K562 (cell line): ENCODE measurements around the gene GNAQ. TPM values are rescaled to one million over a fixed set of nuclear protein-coding genes. Genes with fewer than 3 reads are reported as not detected.

Experiments
- CUX1 ChIP-seq: fragments of 200-800 bp; sonication (Bioruptor generic); IDR thresholded peaks from 2 replicates; pipeline ENCODE4 v1.6.1; 2016; ENCODE audit warnings: missing genetic modification characterization, missing compliant biosample characterization
- HMGXB4 ChIP-seq: sonication (generic); formaldehyde crosslinking; IDR thresholded peaks from 2 replicates; pipeline ENCODE4 v1.8.1; 2023; ENCODE audit warnings: mild to moderate bottlenecking, missing genetic modification reagents
- MAFK ChIP-seq: IDR thresholded peaks from 2 replicates; pipeline ENCODE4 v1.6.1; 2011; ENCODE audit warnings: low read length, improper control_type of control experiment
- PKNOX1 ChIP-seq: fragments of 450-650 bp; IDR thresholded peaks from 2 replicates; pipeline ENCODE4 v1.6.1; 2016
- RHOXF2B ChIP-seq: fragments of 250-450 bp; sonication (Bioruptor Pico); conservative IDR thresholded peaks from 2 replicates; pipeline ENCODE4 v1.5.1; 2021
- STAT5A ChIP-seq: IDR thresholded peaks from 2 replicates; pipeline ENCODE4 v1.6.1; 2012; ENCODE audit warnings: low read length, inconsistent platforms, borderline replicate concordance
- TCF7 ChIP-seq: sonication (generic); IDR thresholded peaks from 2 replicates; pipeline ENCODE4 v1.6.1; 2016; ENCODE audit warnings: antibody characterized with exemption, borderline replicate concordance
- ZNF217 ChIP-seq: sonication (generic); formaldehyde crosslinking; IDR thresholded peaks from 2 replicates; pipeline ENCODE4 v1.8.0; 2022; ENCODE audit warnings: mild to moderate bottlenecking, missing genetic modification reagents
- ZNF24 ChIP-seq: fragments of 450-650 bp; IDR thresholded peaks from 2 replicates; pipeline ENCODE4 v1.6.1; 2016
- polyA plus RNA-seq, 8 experiments: library from polyadenylated mRNA; depleted of rRNA in 4 of 8; stranded (reverse) in 5 of 8; unstranded in 3 of 8; fragments of >200 nt; fragmentation: Nextera tagmentation in 2 of 8; fragmentation: Illumina TruSeq in 1 of 8; extraction: Ambion mirVana in 2 of 8; extraction: Trizol in 1 of 8; gene quantifications; 2 replicates each; pipeline versions ENCODE4 v1.2.1 to v1.2.3, GENCODE V29; 2011 to 2014; ENCODE audit warnings: inconsistent platforms in 1 of 8, missing spikeins in 1 of 8
- total RNA-seq, 7 experiments: library from RNA; depleted of rRNA in 6 of 7; stranded (reverse); fragments of >200 nt in 6 of 7; fragmentation: Illumina TruSeq in 2 of 7; extraction: Trizol in 2 of 7; gene quantifications; 2 replicates each; pipeline versions ENCODE4 v1.2.1 to v1.2.3, GENCODE V29; 2011 to 2021; ENCODE audit warnings: low replicate concordance in 1 of 7

The GNAQ gene
- total and polyA plus RNA-seq, 9 of the 15 experiments (the other 6 are each of a cell fraction or from before 2014, with no cell fraction given): 4.8 to 27.9 (median 17.5) TPM

- TF ChIP-seq CUX1 (CRISPR knock-in tag) (no peak), TCF7 (no peak), PKNOX1 (peak; percentile 85), MAFK (no peak), RHOXF2B (CRISPR knock-in tag) (no peak), STAT5A (no peak), ZNF217 (no peak), HMGXB4 (no peak), ZNF24 (no peak)
These were observed 71.8 kb downstream of the GNAQ start (continued) for GRCh38 chr9:77959803-77960202.
